Activated CD8-positive, alpha-beta memory T cell treated with anti-CD3 and anti-CD28 coated beads, Interleukin-2, amount 50 U/mL, for 24 hours (primary cell): ENCODE results near the gene UCK2.

Experiments used
- DNase-seq: peaks from one replicate; pipeline ENCODE4 v3.0.0-alpha.2; 2020; ENCODE audit errors: extremely low read depth

Gene UCK2

GRCh38 chr1:165855010-165855838, 27.8 kb downstream of the UCK2 start:
- DNase-seq, result no peak

GRCh38 chr1:165856021-165856420, 28.6 kb downstream of the UCK2 start:
- DNase-seq, result no peak

- no peak for DNase-seq
Observed at GRCh38 chr1:165856606-165857005, 29.2 kb downstream of the UCK2 start.

- no peak for DNase-seq
Observed at GRCh38 chr1:165857046-165857801, 29.8 kb downstream of the UCK2 start.

- DNase-seq, result no peak
Observed at GRCh38 chr1:165858364-165858823, 31.0 kb downstream of the UCK2 start.

GRCh38 chr1:165858967-165859845, 31.8 kb downstream of the UCK2 start:
- DNase-seq, result no peak

GRCh38 chr1:165860065-165860464, 32.7 kb downstream of the UCK2 start:
- no peak for DNase-seq

- DNase-seq, result no peak
Observed at GRCh38 chr1:165861911-165862310, 34.5 kb downstream of the UCK2 start.

GRCh38 chr1:165862448-165862847, 35.0 kb downstream of the UCK2 start:
- DNase-seq, result no peak

GRCh38 chr1:165863346-165863745, 35.9 kb downstream of the UCK2 start:
- no peak for DNase-seq

GRCh38 chr1:165865633-165866340, 38.4 kb downstream of the UCK2 start:
- no peak for DNase-seq

- no peak for DNase-seq
Observed at GRCh38 chr1:165869343-165869742, 41.9 kb downstream of the UCK2 start.

- DNase-seq, result peak; percentile 14
Observed at GRCh38 chr1:165871311-165872067, 44.1 kb downstream of the UCK2 start.

- DNase-seq, result no peak
Observed at GRCh38 chr1:165873481-165873880, 46.1 kb downstream of the UCK2 start.

- no peak for DNase-seq
Observed at GRCh38 chr1:165874643-165875042, 47.2 kb downstream of the UCK2 start.

- no peak for DNase-seq
Observed at GRCh38 chr1:165875171-165875570, 47.8 kb downstream of the UCK2 start.

- no peak for DNase-seq
Observed at GRCh38 chr1:165875604-165876003, 48.2 kb downstream of the UCK2 start.

- no peak for DNase-seq
Observed at GRCh38 chr1:165876121-165876520, 48.7 kb downstream of the UCK2 start.

- DNase-seq, result no peak
Observed at GRCh38 chr1:165877411-165877810, 50.0 kb downstream of the UCK2 start.

- no peak for DNase-seq
Observed at GRCh38 chr1:165877940-165878556, 50.6 kb downstream of the UCK2 start.
